Activated B cell treated with CpG ODN at 0.5 μM for 24 hours (primary cell): ENCODE data around the gene FETUB. TPM values are rescaled to one million over a fixed set of nuclear protein-coding genes. Genes with fewer than 3 reads are reported as not detected.

Source experiments
- ATAC-seq: fragments of 200-7000 bp; cut with Tn5 transposase; one replicate; pipeline ENCODE4 v1.10.0; 2021; ENCODE audit warnings: low read depth, mild to moderate bottlenecking, moderate library complexity
- CTCF ChIA-PET: fragments of 350-600 bp; sonication (Branson Sonifier 250); formaldehyde crosslinking; loops from one replicate; lab custom pipeline; 2021; ENCODE audit warnings: antibody characterized with exemption; lab: Charles Lee
- POLR2A ChIA-PET: fragments of 350-600 bp; sonication (Branson Sonifier 250); formaldehyde crosslinking; loops from one replicate; lab custom pipeline; 2021; ENCODE audit warnings: antibody characterized with exemption; lab: Charles Lee
- DNase-seq: peaks from one replicate; pipeline ENCODE4 v3.0.0; 2022
- H3K27ac Mint-ChIP-seq: one replicate; pipeline ENCODE4 v1.8.0; 2020; ENCODE audit warnings: mixed read lengths
- H3K27me3 Mint-ChIP-seq: one replicate; pipeline ENCODE4 v1.8.0; 2021; ENCODE audit warnings: mixed read lengths
- H3K36me3 Mint-ChIP-seq: one replicate; pipeline ENCODE4 v1.8.0; 2021; ENCODE audit warnings: low read depth, mixed read lengths
- H3K4me1 Mint-ChIP-seq: one replicate; pipeline ENCODE4 v1.8.0; 2021; ENCODE audit warnings: mixed read lengths
- H3K4me3 Mint-ChIP-seq: one replicate; pipeline ENCODE4 v1.8.0; 2020; ENCODE audit warnings: mild to moderate bottlenecking, mixed read lengths
- H3K9me3 Mint-ChIP-seq: one replicate; pipeline ENCODE4 v1.8.0; 2020; ENCODE audit warnings: mixed read lengths
- CTCF ChIP-seq: fragments of 200-600 bp; IDR thresholded peaks from one replicate; pipeline ENCODE4 v1.8.0; 2022; ENCODE audit warnings: antibody characterized with exemption, mild to moderate bottlenecking
- intact Hi-C: fragments of 100-400 bp; cut with micrococcal nuclease; formaldehyde crosslinking; loops from one replicate; pipeline ENCODE4 v1.15.1; 2024
- total RNA-seq: library from RNA; stranded (reverse); gene quantifications from 2 replicates; pipeline ENCODE4 v1.2.3, GENCODE V29; 2022

The FETUB gene
- total RNA-seq, 1 donor from 2014 or later: not detected

GRCh38 chr3:186691676-186692075, 51.5 kb downstream of the FETUB start:
- intact Hi-C loops: no loop called here
- H3K4me1 Mint-ChIP-seq: no peaks in the 10 kb centered on the region
- no peak for TF ChIP-seq CTCF
- H3K4me3 Mint-ChIP-seq: no peak overlapping the region
- ChIA-PET POLR2A (no interaction called here), CTCF (no interaction called here)
- no peaks in the 10 kb centered on the region for H3K36me3 Mint-ChIP-seq
- peaks cover 19% of the 10 kb centered on the region for H3K27me3 Mint-ChIP-seq
- ATAC-seq: no peak
- DNase-seq: no peak
- no peaks in the 10 kb centered on the region for H3K9me3 Mint-ChIP-seq
- H3K27ac Mint-ChIP-seq: no peak overlapping the region

GRCh38 chr3:186693843-186694242, 53.6 kb downstream of the FETUB start:
- intact Hi-C loops: no loop called here
- ATAC-seq: no peak
- ChIA-PET CTCF (no interaction called here), POLR2A (no interaction called here)
- DNase-seq: no peak
- TF ChIP-seq CTCF: no peak
- Mint-ChIP-seq H3K9me3 (no peaks in the 10 kb centered on the region), H3K27me3 (peaks cover 12% of the 10 kb centered on the region), H3K4me3 (no peak overlapping the region), H3K36me3 (no peaks in the 10 kb centered on the region), H3K4me1 (no peaks in the 10 kb centered on the region), H3K27ac (no peak overlapping the region)

GRCh38 chr3:186694288-186695032, 54.3 kb downstream of the FETUB start:
- no peaks in the 10 kb centered on the region for H3K4me1 Mint-ChIP-seq
- no peaks in the 10 kb centered on the region for H3K9me3 Mint-ChIP-seq
- no peak for TF ChIP-seq CTCF
- H3K27ac Mint-ChIP-seq: no peak overlapping the region
- ATAC-seq (no peak), DNase-seq (no peak)
- H3K4me3 Mint-ChIP-seq: no peak overlapping the region
- H3K36me3 Mint-ChIP-seq: no peaks in the 10 kb centered on the region
- ChIA-PET POLR2A (no interaction called here), CTCF (no interaction called here)
- H3K27me3 Mint-ChIP-seq: peaks cover 12% of the 10 kb centered on the region
- intact Hi-C loops: no loop called here

- Mint-ChIP-seq H3K9me3 (no peaks in the 10 kb centered on the region), H3K27me3 (peaks cover 11% of the 10 kb centered on the region), H3K27ac (no peak overlapping the region), H3K4me1 (no peaks in the 10 kb centered on the region), H3K4me3 (no peak overlapping the region), H3K36me3 (no peaks in the 10 kb centered on the region)
- DNase-seq (no peak), ATAC-seq (no peak)
- ChIA-PET POLR2A (no interaction called here), CTCF (no interaction called here)
- no peak for TF ChIP-seq CTCF
- intact Hi-C loops: no loop called here
These were observed 56.3 kb downstream of the FETUB start for GRCh38 chr3:186696522-186696921.

GRCh38 chr3:186697510-186697909, 57.3 kb downstream of the FETUB start:
- ChIA-PET POLR2A (no interaction called here), CTCF (no interaction called here)
- H3K4me1 Mint-ChIP-seq: no peaks in the 10 kb centered on the region
- no peak overlapping the region for H3K27ac Mint-ChIP-seq
- DNase-seq (no peak), ATAC-seq (no peak)
- H3K4me3 Mint-ChIP-seq: no peak overlapping the region
- peaks cover 4% of the 10 kb centered on the region for H3K27me3 Mint-ChIP-seq
- no peaks in the 10 kb centered on the region for H3K36me3 Mint-ChIP-seq
- no peaks in the 10 kb centered on the region for H3K9me3 Mint-ChIP-seq
- no peak for TF ChIP-seq CTCF
- intact Hi-C loops: no loop called here
